Neutrophil (primary cell): ENCODE measurements around the gene MAP1B.
"Not testable (repeated sequence)": the region's sequence is repeated elsewhere in the genome, so short reads cannot be mapped to it uniquely, and the experiment has no call there.

Source experiments
- H3K27ac ChIP-seq: fragments of 200-600 bp; sonication (generic); 2 replicates; pipeline ENCODE4 v1.5.1; 2016; ENCODE audit warnings: mild to moderate bottlenecking, moderate library complexity
- H3K27me3 ChIP-seq: fragments of 200-600 bp; sonication (generic); 2 replicates; pipeline ENCODE4 v1.6.0; 2016; ENCODE audit warnings: mild to moderate bottlenecking
- H3K36me3 ChIP-seq: fragments of 200-600 bp; sonication (generic); 2 replicates; pipeline ENCODE4 v1.5.1; 2017
- H3K4me1 ChIP-seq, 2 experiments: fragments of 200-600 bp in 1 of 2; sonication (generic) in 1 of 2; 1 replicate in 1 of 2; 2 replicates in 1 of 2; pipeline versions ENCODE4 v1.5.1 to v1.6.1; 2013 to 2016; ENCODE audit warnings: low read depth in 1 of 2, low read length in 1 of 2, mild to moderate bottlenecking in 1 of 2, moderate library complexity in 1 of 2; ENCODE audit not compliant: control insufficient read depth in 1 of 2, insufficient read depth in 1 of 2
- H3K4me3 ChIP-seq, 2 experiments: fragments of 200-600 bp in 1 of 2; sonication (generic) in 1 of 2; 1 replicate in 1 of 2; 2 replicates in 1 of 2; pipeline ENCODE4 v1.5.1; 2013 to 2016; ENCODE audit warnings: low read depth in 1 of 2, low read length in 1 of 2, mild to moderate bottlenecking in 1 of 2, moderate library complexity in 1 of 2
- H3K9me3 ChIP-seq: fragments of 200-600 bp; sonication (generic); 2 replicates; pipeline ENCODE4 v1.5.1; 2016
- TF ChIP-seq, protein P1 (sequence below): fragments of 200-600 bp; sonication (generic); IDR thresholded peaks from 2 replicates; pipeline ENCODE4 v1.5.1; 2016; ENCODE audit warnings: antibody characterized with exemption

Gene MAP1B

DNA sequence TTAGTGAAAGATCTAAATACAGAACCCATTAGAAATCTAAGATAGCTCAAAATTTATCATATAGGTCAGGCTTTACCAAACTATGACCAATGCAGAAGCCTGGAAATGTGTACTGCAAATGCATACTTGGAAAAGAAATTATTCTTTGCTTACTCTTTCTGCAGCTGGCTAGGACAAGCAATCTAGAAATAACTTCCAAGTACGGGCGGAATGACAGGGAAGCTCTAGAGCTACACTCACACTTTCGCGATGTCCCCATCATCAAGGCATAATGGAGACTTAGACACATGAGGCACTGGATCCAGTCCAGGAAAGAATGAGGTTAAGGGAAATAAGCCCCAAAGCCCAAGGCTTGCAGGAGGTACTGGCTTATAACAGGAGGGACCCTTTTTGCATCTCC is 22.4 kb upstream of the MAP1B start:
- Histone ChIP-seq H3K36me3 (no peaks in the 10 kb centered on the region), H3K27me3 (peaks cover 26% of the 10 kb centered on the region), H3K9me3 (no peaks in the 10 kb centered on the region), H3K4me1 (no peaks in the 10 kb centered on the region), H3K4me3 (no peak overlapping the region), H3K27ac (no peak overlapping the region)
- TF ChIP-seq, protein P1, sequence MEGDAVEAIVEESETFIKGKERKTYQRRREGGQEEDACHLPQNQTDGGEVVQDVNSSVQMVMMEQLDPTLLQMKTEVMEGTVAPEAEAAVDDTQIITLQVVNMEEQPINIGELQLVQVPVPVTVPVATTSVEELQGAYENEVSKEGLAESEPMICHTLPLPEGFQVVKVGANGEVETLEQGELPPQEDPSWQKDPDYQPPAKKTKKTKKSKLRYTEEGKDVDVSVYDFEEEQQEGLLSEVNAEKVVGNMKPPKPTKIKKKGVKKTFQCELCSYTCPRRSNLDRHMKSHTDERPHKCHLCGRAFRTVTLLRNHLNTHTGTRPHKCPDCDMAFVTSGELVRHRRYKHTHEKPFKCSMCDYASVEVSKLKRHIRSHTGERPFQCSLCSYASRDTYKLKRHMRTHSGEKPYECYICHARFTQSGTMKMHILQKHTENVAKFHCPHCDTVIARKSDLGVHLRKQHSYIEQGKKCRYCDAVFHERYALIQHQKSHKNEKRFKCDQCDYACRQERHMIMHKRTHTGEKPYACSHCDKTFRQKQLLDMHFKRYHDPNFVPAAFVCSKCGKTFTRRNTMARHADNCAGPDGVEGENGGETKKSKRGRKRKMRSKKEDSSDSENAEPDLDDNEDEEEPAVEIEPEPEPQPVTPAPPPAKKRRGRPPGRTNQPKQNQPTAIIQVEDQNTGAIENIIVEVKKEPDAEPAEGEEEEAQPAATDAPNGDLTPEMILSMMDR, result no peak

DNA sequence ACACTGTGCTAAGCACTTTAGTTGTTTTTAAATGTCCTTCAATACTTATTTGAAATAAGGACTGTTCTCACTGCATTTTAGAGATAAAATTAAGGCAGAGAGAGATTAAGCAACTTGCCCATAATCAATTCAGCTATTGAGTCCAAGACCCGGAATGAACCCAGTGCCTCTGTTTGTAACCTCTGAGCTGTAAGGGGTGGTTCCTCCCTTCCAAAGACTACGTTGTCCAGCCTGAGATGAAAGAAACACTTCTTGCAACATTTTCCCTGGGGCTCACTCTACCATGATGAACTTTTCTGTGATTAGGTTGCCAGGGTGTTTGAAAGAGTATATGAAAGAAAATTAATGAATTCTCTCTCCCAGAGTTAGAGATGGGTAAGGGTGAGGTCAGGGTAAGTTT is 22.0 kb upstream of the MAP1B start:
- TF ChIP-seq, protein P1, result no peak
- no peaks in the 10 kb centered on the region for H3K36me3 ChIP-seq

DNA sequence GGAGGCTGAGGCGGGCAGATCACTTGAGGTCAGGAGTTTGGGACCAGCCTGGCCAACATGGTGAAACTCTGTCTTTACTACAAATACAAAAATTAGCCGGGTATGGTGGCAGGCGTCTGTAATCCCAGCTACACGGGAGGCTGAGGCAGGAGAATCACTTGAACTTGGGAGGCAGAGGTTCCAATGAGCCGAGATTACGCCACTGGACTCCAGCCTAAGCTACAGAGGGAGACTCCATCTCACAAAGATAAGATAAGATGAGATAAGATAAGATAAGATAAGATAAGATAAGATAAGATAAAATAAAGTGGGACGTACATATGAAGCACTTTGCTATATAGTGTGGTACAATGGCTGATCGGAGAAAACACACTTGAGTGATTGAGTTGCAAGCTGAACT is 17.6 kb upstream of the MAP1B start:
- not testable (repeated sequence) for H3K4me3 ChIP-seq, H3K9me3 ChIP-seq, H3K27me3 ChIP-seq, H3K4me1 ChIP-seq, H3K36me3 ChIP-seq, H3K27ac ChIP-seq

More for the DNA sequence above, 22.0 kb upstream of the MAP1B start:
- no peak overlapping the region for H3K4me3 ChIP-seq
- no peaks in the 10 kb centered on the region for H3K9me3 ChIP-seq
- no peak overlapping the region for H3K27ac ChIP-seq
- H3K4me1 ChIP-seq, result no peaks in the 10 kb centered on the region
- peaks cover 22% of the 10 kb centered on the region for H3K27me3 ChIP-seq

DNA sequence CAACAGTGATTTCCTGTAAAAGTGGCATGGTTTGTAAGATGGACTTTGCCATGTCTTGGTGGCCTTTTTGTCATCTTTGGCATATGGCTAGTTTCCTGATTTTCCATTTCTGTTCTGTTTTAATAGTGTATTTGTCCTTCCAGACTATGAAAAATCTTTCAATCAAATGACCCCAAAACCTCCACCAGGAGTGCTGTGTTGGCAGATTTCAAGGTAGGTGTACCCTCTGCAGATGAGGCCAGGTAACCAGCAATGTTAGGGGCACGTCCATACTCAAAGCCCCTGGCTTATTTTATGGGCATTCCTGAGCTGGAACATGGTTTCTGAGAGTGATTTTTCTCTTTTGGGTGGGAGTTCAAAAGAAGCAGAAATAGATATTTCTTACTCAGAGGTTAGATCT is 15.2 kb upstream of the MAP1B start:
- peaks cover 24% of the 10 kb centered on the region for H3K27me3 ChIP-seq
- no peaks in the 10 kb centered on the region for H3K9me3 ChIP-seq
- H3K36me3 ChIP-seq, result no peaks in the 10 kb centered on the region
- H3K27ac ChIP-seq, result no peak overlapping the region
- H3K4me1 ChIP-seq, result no peaks in the 10 kb centered on the region
- H3K4me3 ChIP-seq, result no peak overlapping the region
- TF ChIP-seq, protein P1, result no peak

DNA sequence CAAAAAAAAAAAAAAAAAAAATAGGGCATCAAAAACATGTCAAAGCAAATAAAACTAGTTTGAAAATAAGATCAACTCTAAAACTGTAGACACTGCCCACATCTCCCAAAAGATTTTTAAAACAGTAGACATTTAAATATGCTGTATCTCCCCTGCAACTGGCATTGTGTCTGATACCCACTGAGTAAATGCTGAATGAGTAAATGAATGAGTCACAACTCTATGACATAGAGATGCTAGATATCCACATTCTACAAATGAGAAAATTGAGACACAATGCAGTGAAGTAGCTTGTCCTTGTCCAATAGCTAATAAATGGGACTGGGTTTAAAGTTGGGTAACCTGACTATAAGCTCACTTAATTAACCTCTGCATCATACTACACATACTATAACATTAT is 14.1 kb upstream of the MAP1B start:
- TF ChIP-seq, protein P1, result no peak
- no peaks in the 10 kb centered on the region for H3K36me3 ChIP-seq
- H3K27ac ChIP-seq, result no peak overlapping the region
- H3K9me3 ChIP-seq, result no peaks in the 10 kb centered on the region
- peaks cover 31% of the 10 kb centered on the region for H3K27me3 ChIP-seq
- H3K4me1 ChIP-seq, result no peaks in the 10 kb centered on the region
- no peak overlapping the region for H3K4me3 ChIP-seq

DNA sequence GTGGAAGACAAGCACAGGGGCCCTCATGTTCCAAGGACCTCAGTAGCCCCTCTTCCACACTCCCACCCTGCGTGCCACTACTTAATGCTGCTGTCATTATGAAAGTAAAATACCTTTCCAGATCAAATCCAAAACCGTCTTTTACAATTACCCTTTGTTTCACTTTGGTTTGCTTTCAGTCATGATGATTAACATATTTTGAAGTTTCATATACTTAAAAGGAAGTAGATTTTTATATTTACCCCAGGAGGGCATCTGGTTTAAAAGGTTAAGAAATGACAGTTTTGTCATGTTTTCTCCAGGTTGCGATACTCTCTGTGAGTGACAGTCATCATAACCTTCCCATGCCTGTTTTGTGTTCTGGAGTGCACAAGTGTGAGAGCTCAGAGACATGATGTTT is 13.5 kb upstream of the MAP1B start:
- no peaks in the 10 kb centered on the region for H3K4me1 ChIP-seq
- no peak overlapping the region for H3K27ac ChIP-seq
- no peak overlapping the region for H3K4me3 ChIP-seq
- TF ChIP-seq, protein P1, result no peak
- no peaks in the 10 kb centered on the region for H3K36me3 ChIP-seq
- no peaks in the 10 kb centered on the region for H3K9me3 ChIP-seq
- H3K27me3 ChIP-seq, result peaks cover 37% of the 10 kb centered on the region
